SK-N-SH (cell line): Measurements from ENCODE around the gene EFTUD2. TPM values are rescaled to one million over a fixed set of nuclear protein-coding genes. Genes with fewer than 3 reads are reported as not detected.

Source experiments
- CTCF ChIA-PET: fragments of 300-600, 350-600 bp; formaldehyde crosslinking; extraction: SDS; loops from one replicate; lab custom pipeline; 2021; lab: Yijun Ruan, JAX
- POLR2A ChIA-PET: fragments of 350-600 bp; sonication (Branson Sonifier 250); formaldehyde crosslinking; extraction: SDS; loops from one replicate; lab custom pipeline; 2020; ENCODE audit warnings: antibody characterized with exemption, inconsistent platforms; lab: Yijun Ruan, JAX
- DNase-seq: peaks from one replicate; pipeline ENCODE4 v3.0.0; 2012
- H2AFZ ChIP-seq: fragments of 200-600 bp; sonication (generic); 2 replicates; pipeline ENCODE4 v1.8.1; 2016; ENCODE audit warnings: antibody characterized with exemption, mild to moderate bottlenecking, low read depth
- H3F3A ChIP-seq: fragments of 200-600 bp; sonication (generic); replicated peaks from 2 replicates; pipeline ENCODE3; 2016; ENCODE audit warnings: antibody characterized with exemption, mild to moderate bottlenecking; ENCODE audit not compliant: insufficient read depth
- H3K27ac ChIP-seq, 2 experiments: fragments of 200-500 bp in 1 of 2; fragments of 200-600 bp in 1 of 2; sonication (Bioruptor generic) in 1 of 2; sonication (generic), shearing (Covaris generic) in 1 of 2; 2 replicates each; pipeline versions ENCODE4 v1.5.1 to v1.6.1; 2014 to 2016; ENCODE audit warnings: low read depth in 2 of 2, inconsistent platforms in 1 of 2, low read length in 1 of 2, mild to moderate bottlenecking in 1 of 2, mixed read lengths in 1 of 2
- H3K27me3 ChIP-seq: fragments of 200-600 bp; sonication (generic), shearing (Covaris generic); 2 replicates; pipeline ENCODE4 v1.6.1; 2016; ENCODE audit warnings: mixed run types; ENCODE audit not compliant: insufficient read depth
- H3K36me3 ChIP-seq, 2 experiments: fragments of 200-500 bp in 1 of 2; fragments of 200-600 bp in 1 of 2; sonication (Bioruptor generic) in 1 of 2; sonication (generic) in 1 of 2; replicated peaks in 1 of 2; 2 replicates each; pipeline versions ENCODE3 to v1.5.1; 2014 to 2016; ENCODE audit warnings: low read length in 1 of 2, mild to moderate bottlenecking in 1 of 2; ENCODE audit not compliant: insufficient read depth in 2 of 2, control insufficient read depth in 1 of 2
- H3K4me1 ChIP-seq, 2 experiments: fragments of 200-500 bp in 1 of 2; fragments of 200-600 bp in 1 of 2; sonication (Bioruptor generic) in 1 of 2; sonication (generic), shearing (Covaris generic) in 1 of 2; 2 replicates each; pipeline versions ENCODE4 v1.5.1 to v1.6.1; 2014 to 2016; ENCODE audit warnings: low read depth in 1 of 2, low read length in 1 of 2, mixed run types in 1 of 2; ENCODE audit not compliant: insufficient read depth in 2 of 2, control insufficient read depth in 1 of 2
- H3K4me2 ChIP-seq: fragments of 200-600 bp; sonication (generic), shearing (Covaris generic); 2 replicates; pipeline ENCODE4 v1.6.1; 2017; ENCODE audit warnings: mixed run types
- H3K4me3 ChIP-seq, 2 experiments: fragments of 200-500 bp in 1 of 2; fragments of 200-600 bp in 1 of 2; sonication (Bioruptor generic) in 1 of 2; sonication (generic), shearing (Covaris generic) in 1 of 2; 2 replicates each; pipeline versions ENCODE4 v1.5.1 to v1.8.1; 2014 to 2016; ENCODE audit warnings: low read depth in 2 of 2, inconsistent platforms in 1 of 2, low read length in 1 of 2, mild to moderate bottlenecking in 1 of 2, mixed read lengths in 1 of 2, moderate library complexity in 1 of 2
- H3K79me2 ChIP-seq: fragments of 200-600 bp; sonication (generic); 2 replicates; pipeline ENCODE4 v1.8.1; 2017; ENCODE audit warnings: mild to moderate bottlenecking; ENCODE audit not compliant: insufficient read depth
- H3K9ac ChIP-seq: fragments of 200-600 bp; sonication (generic); 2 replicates; pipeline ENCODE4 v1.6.1; 2017; ENCODE audit warnings: mixed run types
- H3K9me2 ChIP-seq: fragments of 200-600 bp; sonication (generic); 2 replicates; pipeline ENCODE4 v1.6.1; 2017; ENCODE audit warnings: mixed run types
- H3K9me3 ChIP-seq: fragments of 200-600 bp; sonication (generic); 2 replicates; pipeline ENCODE4 v1.6.1; 2017; ENCODE audit warnings: mixed run types, mild to moderate bottlenecking, moderate library complexity
- H4K20me1 ChIP-seq: fragments of 200-600 bp; sonication (generic); 2 replicates; pipeline ENCODE4 v1.6.1; 2017; ENCODE audit warnings: mild to moderate bottlenecking, mixed run types; ENCODE audit not compliant: insufficient read depth
- CHD2 ChIP-seq: fragments of 150-350 bp; IDR thresholded peaks from 2 replicates; pipeline ENCODE4 v1.6.1; 2018; ENCODE audit warnings: low read length; ENCODE audit not compliant: partially characterized antibody
- ELF1 ChIP-seq: IDR thresholded peaks from 2 replicates; pipeline ENCODE4 v1.4.0; 2012
- EP300 ChIP-seq, 2 experiments: IDR thresholded peaks; 2 replicates each; pipeline versions ENCODE4 v1.4.0 to v1.6.1; 2012; ENCODE audit warnings: borderline replicate concordance in 1 of 2, low read depth in 1 of 2, low read length in 1 of 2
- EZH2phosphoT487 ChIP-seq: fragments of 200-600 bp; sonication (generic); IDR thresholded peaks from 2 replicates; pipeline ENCODE4 v1.6.1; 2017; ENCODE audit warnings: low read depth, mixed run types, mild to moderate bottlenecking, antibody characterized with exemption, moderate library complexity, borderline replicate concordance
- FOSL2 ChIP-seq: IDR thresholded peaks from 2 replicates; pipeline ENCODE4 v1.4.0; 2012; ENCODE audit warnings: low read depth, mild to moderate bottlenecking, moderate library complexity, borderline replicate concordance
- FOXJ3 ChIP-seq: sonication (generic); formaldehyde crosslinking; IDR thresholded peaks from 2 replicates; pipeline ENCODE4 v1.5.1; 2020; ENCODE audit warnings: mild to moderate bottlenecking, missing genetic modification reagents
- FOXM1 ChIP-seq: IDR thresholded peaks from 2 replicates; pipeline ENCODE4 v1.4.0; 2012; ENCODE audit warnings: low read depth, mild to moderate bottlenecking
- GABPA ChIP-seq: IDR thresholded peaks from 2 replicates; pipeline ENCODE4 v1.4.0; 2012; ENCODE audit warnings: low read depth, mild to moderate bottlenecking
- JUND ChIP-seq: IDR thresholded peaks from 2 replicates; pipeline ENCODE4 v1.4.0; 2012
- MEF2A ChIP-seq: IDR thresholded peaks from 2 replicates; pipeline ENCODE4 v1.4.0; 2012; ENCODE audit warnings: low read depth, borderline replicate concordance
- NFIC ChIP-seq: IDR thresholded peaks from 2 replicates; pipeline ENCODE4 v1.4.0; 2012; ENCODE audit warnings: borderline replicate concordance
- RAD21 ChIP-seq: IDR thresholded peaks from 2 replicates; pipeline ENCODE4 v1.6.1; 2012; ENCODE audit warnings: mild to moderate bottlenecking, low read length
- RCOR1 ChIP-seq: fragments of 150-350 bp; IDR thresholded peaks from 2 replicates; pipeline ENCODE4 v1.6.1; 2017; ENCODE audit warnings: antibody characterized with exemption, low read length
- TEAD4 ChIP-seq: IDR thresholded peaks from 2 replicates; pipeline ENCODE4 v1.4.0; 2012; ENCODE audit warnings: mild to moderate bottlenecking, borderline replicate concordance; ENCODE audit not compliant: insufficient read depth
- WGBS: methylation state at CpG from one replicate; pipeline ENCODE4 v1.1.6; 2017; ENCODE audit warnings: low lambda C conversion rate; 5-methylcytosine and 5-hydroxymethylcytosine counted together
- polyA plus RNA-seq, 3 experiments: library from polyadenylated mRNA; depleted of rRNA; stranded (reverse); fragments of >200 nt; gene quantifications; 2 replicates each; pipeline ENCODE4 v1.2.3, GENCODE V29; 2012
- TF ChIP-seq, protein P1 (sequence below): fragments of 150-350 bp; IDR thresholded peaks from 2 replicates; pipeline ENCODE4 v1.6.1; 2017; ENCODE audit warnings: antibody characterized with exemption, low read length, low read depth, borderline replicate concordance
- TF ChIP-seq, protein P2 (sequence below): IDR thresholded peaks from 2 replicates; pipeline ENCODE4 v1.4.0; 2012; ENCODE audit warnings: low read depth

EFTUD2 gene
- polyA plus RNA-seq, 1 of the 3 experiments (the other 2 are of a cell fraction), result 82.9 TPM

DNA sequence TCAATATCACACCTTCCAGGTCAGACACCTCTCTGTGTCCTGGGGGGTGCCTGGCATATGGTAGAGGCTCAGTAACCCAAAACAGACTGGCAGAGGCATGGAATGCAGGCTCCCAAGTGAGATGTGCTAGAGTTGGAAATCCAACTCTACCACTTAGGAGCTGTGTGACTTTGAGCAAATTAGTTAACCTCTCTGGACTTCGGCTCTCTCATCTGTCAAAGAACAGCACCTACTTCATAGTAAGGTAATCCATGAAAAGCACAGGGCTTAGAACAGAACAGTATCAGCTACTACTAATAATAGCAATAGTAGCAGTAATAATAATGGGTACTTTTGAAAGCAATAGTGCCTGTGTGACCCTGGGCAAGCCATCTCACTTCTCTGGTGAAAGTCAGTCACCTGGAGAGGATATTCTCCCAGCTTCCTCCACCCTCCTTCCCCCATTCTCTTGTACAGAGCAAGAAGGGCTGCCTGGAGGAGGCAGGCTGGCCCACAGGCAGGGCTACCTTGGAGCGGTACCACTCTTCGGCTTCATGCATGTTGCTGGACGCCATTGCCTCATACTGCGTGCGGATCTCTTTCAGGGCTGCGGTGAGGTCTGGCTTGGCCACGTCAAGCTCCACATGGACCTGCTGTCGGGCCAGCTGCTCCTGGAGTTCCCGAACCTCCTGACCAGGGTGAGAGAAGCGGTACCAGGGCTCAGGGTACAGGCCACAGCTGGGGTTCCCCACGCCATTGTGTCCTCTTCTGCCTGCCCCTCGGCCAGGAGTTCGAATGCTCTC, 13.7 kb upstream of the EFTUD2 start:
- Histone ChIP-seq H3K4me2 (no peak overlapping the region), H3K9me2 (no peaks in the 10 kb centered on the region), H3K79me2 (no peaks in the 10 kb centered on the region), H3K9me3 (no peaks in the 10 kb centered on the region), H3K36me3 (no peaks in the 10 kb centered on the region), H3K27ac (no peak overlapping the region), H2AFZ (no peak overlapping the region), H3F3A (peaks cover 29% of the 10 kb centered on the region), H3K9ac (no peak overlapping the region), H3K4me3 (no peak overlapping the region), H4K20me1 (no peaks in the 10 kb centered on the region), H3K27me3 (no peaks in the 10 kb centered on the region), H3K4me1 (peaks cover 14 to 29% of the 10 kb centered on the region in 2 experiments; a peak in 3 of 4 replicates)
- ChIA-PET CTCF (interaction anchor here (0.6 to 7.3 kb wide), 5 partner anchors 35 to 222 kb away, joined by 3 to 79 read pairs (median 6); partner anchors contain the start of gene ACBD4), POLR2A (interaction anchor here (0.9 kb wide), 1 partner anchor 14 kb away, joined by 3 read pairs; the partner anchor contains the start of gene EFTUD2)
- 93% methylated on average over 10 of the region's 14 CpGs for WGBS
- DNase-seq, result peak; percentile 18
- TF ChIP-seq FOXM1 (no peak), EZH2phosphoT487 (no peak), ELF1 (no peak), JUND (no peak), TEAD4 (no peak), NFIC (no peak), RAD21 (no peak), MEF2A (no peak), FOSL2 (no peak), RCOR1 (no peak), FOXJ3 (no peak), CHD2 (no peak), GABPA (no peak), EP300 (IDR thresholded peaks at IDR 0.05; ENCODE audit: borderline replicate concordance in 1 of 2, low read depth in 1 of 2, low read length in 1 of 2) (no peak)
- TF ChIP-seq, protein P1, sequence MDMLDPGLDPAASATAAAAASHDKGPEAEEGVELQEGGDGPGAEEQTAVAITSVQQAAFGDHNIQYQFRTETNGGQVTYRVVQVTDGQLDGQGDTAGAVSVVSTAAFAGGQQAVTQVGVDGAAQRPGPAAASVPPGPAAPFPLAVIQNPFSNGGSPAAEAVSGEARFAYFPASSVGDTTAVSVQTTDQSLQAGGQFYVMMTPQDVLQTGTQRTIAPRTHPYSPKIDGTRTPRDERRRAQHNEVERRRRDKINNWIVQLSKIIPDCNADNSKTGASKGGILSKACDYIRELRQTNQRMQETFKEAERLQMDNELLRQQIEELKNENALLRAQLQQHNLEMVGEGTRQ, result no peak
- TF ChIP-seq, protein P2, sequence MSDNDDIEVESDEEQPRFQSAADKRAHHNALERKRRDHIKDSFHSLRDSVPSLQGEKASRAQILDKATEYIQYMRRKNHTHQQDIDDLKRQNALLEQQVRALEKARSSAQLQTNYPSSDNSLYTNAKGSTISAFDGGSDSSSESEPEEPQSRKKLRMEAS, result no peak
